NB4 (cell line): ENCODE data around the gene TMEM150A.

Experiments
- CTCF ChIP-seq: IDR thresholded peaks from one replicate; pipeline ENCODE4 v1.5.1; 2012; ENCODE audit warnings: low read depth, low read length
- POLR2A ChIP-seq: IDR thresholded peaks from 2 replicates; pipeline ENCODE4 v1.6.1; 2011; ENCODE audit warnings: mild to moderate bottlenecking; ENCODE audit not compliant: insufficient read length; ENCODE audit errors: extremely low read depth

GRCh38 chr2:85646166-85646565 lies 43.7 kb upstream of the TMEM150A start:
- TF ChIP-seq CTCF (no peak), POLR2A (no peak)
